Measurements from ENCODE around the gene RBP3.
A peak's percentile ranks its signal among the peaks of the same experiment; 100 is the strongest.
"Not testable (repeated sequence)": the region's sequence is repeated elsewhere in the genome, so short reads cannot be mapped to it uniquely, and the experiment has no call there.

RBP3 gene

DNA sequence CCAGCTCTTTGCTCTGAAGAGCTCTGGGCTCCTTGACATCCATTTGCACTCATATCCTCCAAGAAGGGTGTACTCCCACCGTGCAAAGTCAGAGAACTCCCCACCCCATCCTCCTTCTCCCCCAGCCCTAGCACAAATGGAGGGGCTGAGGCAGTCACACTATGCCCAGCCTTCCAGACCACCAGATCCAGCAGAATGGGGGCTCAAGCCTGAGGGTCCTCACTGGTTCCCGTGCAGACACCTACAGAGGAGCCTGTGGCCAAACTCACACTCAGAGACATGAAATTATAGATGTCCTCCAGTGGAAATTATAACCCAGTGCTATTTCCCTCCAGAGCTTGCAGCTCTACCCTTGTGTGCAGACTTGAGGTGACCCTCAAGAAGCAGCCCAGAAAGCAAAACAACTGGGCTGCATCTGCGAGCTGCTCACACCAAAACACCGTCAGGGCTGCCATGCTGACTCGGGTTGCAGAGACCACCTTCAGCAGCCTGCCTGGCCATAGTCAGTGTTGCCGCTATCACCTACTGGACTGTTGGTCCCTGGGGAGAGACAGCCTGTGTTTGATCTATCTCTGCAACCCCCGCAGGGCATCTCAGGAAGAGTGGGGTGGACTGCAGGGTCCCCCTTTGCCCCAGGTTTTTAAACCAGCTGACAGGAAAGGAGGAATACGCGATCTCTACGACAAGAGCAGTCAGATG lies 28.5 kb downstream of the RBP3 start:
- no peak for DNase-seq

DNA sequence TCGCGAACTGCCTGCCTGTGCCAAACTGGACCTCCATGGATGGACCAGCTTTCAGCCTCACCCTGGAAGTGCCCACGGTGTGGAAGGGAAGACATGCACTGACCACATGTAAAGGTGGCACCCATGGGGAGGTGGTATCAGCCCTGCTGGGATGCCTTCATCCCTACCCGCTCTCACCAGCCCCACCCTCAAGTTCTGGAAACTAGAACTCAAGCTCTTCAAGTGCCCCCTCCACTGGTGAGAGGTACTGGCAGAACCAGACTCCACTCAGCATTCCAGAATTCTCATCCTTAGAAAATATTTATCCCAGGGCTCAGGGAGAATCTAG lies 30.0 kb downstream of the RBP3 start:
- no peak for DNase-seq

GRCh38 chr10:47378606-47379444 lies 30.7 kb downstream of the RBP3 start:
- DNase-seq: no peak

GRCh38 chr10:47379445-47379785 lies 31.3 kb downstream of the RBP3 start:
- DNase-seq: no peak

DNA sequence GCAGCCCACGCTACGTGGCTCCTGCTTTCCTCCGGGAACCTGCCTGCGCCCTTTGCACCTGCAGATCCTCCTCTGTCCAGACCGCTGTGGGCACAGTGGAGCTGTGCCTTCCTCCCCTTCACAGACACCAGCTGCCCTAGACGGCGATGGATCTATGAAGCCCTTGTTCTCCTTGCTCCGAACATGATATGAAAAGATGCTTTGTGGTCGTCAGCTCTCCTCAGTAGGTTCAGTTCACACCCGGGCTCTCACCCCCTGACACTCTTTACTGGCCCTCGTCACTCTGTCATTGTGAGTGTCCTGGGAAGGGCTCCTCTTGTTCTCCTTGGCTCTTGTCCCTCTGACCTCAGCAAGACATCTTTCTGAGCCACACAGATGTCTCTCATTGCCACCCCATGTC lies 31.7 kb downstream of the RBP3 start:
- DNase-seq: no peak

- no peak for DNase-seq
Observed at GRCh38 chr10:47380341-47381102, 32.4 kb downstream of the RBP3 start.

GRCh38 chr10:47381103-47381395 lies 32.9 kb downstream of the RBP3 start:
- DNase-seq: no peak

- no peak for DNase-seq
Observed at GRCh38 chr10:47381427-47382379, 33.5 kb downstream of the RBP3 start.

GRCh38 chr10:47383261-47384147 lies 35.3 kb downstream of the RBP3 start:
- no peak for DNase-seq

- peak; percentile 78 for DNase-seq
Observed at GRCh38 chr10:47384148-47384921, 36.2 kb downstream of the RBP3 start, which contains the start of gene ZNF488. ZNF488 (minus strand) TSS chr10:47384293; CDS start chr10:47368829, 15,464 bp downstream.

- not testable (repeated sequence) for DNase-seq
Observed at GRCh38 chr10:47386104-47386503, 37.9 kb downstream of the RBP3 start.

DNA sequence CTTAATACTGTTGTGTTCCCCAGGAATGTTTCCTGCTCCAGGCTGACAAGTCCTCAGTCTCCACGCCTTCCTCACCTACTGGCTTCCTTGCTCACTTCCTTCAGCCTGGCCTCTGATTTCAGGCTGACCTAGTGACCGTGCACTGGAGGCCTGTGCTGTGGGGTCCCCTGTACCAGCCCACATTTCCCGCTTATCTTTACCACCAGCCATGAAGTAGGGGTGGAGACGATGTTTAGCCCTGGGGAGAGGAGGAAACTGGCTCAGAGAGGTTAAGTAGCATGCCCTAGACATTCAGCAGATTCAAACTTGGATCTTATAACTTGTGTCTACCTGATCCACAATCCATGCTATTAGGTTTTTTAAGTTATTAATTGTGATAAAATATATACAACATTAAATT lies 40.7 kb downstream of the RBP3 start:
- DNase-seq: no peak

DNA sequence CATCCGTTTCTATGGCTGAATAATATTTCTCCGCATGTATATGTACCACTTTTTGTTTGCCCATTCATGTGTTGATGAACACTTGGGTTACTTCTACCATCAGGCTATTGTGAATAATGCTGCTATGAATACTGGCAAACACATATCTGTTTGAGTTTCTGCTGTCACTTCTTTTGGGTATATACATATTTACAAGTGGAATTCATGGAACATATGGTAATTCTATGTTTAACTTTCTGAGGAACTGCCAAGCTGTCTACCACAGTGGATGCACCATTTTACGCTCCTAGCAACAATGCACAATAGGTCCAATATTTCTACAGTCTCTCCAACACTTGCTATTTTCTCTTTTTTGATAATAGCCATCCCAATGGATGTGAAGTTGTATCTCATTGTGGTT lies 41.5 kb downstream of the RBP3 start:
- no peak for DNase-seq

GRCh38 chr10:47396311-47396717 lies 48.2 kb downstream of the RBP3 start:
- DNase-seq: no peak

GRCh38 chr10:47397256-47397655 lies 49.1 kb downstream of the RBP3 start:
- no peak for DNase-seq

GRCh38 chr10:47400251-47400650 lies 52.1 kb downstream of the RBP3 start:
- no peak for DNase-seq

DNA sequence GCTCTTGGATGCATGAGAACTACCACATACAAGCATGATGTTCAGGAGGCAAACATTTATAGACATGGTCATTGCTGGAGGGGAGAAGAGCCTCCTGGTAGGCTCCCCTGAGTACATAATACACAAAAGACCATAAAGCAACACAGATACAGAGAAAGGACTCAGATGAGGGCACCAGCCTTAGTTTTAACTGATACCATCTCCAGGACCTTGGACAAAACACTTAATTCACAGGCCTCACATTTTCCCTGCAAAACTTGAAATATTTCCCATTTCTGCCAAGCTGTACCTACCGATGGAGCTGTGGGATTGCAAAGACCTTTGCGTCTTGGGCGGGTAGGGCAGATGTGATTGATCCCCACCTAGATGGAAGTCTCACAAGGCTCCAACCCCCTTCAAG lies 52.6 kb downstream of the RBP3 start:
- no peak for DNase-seq

GRCh38 chr10:47401210-47401609 lies 53.0 kb downstream of the RBP3 start:
- DNase-seq: no peak

DNA sequence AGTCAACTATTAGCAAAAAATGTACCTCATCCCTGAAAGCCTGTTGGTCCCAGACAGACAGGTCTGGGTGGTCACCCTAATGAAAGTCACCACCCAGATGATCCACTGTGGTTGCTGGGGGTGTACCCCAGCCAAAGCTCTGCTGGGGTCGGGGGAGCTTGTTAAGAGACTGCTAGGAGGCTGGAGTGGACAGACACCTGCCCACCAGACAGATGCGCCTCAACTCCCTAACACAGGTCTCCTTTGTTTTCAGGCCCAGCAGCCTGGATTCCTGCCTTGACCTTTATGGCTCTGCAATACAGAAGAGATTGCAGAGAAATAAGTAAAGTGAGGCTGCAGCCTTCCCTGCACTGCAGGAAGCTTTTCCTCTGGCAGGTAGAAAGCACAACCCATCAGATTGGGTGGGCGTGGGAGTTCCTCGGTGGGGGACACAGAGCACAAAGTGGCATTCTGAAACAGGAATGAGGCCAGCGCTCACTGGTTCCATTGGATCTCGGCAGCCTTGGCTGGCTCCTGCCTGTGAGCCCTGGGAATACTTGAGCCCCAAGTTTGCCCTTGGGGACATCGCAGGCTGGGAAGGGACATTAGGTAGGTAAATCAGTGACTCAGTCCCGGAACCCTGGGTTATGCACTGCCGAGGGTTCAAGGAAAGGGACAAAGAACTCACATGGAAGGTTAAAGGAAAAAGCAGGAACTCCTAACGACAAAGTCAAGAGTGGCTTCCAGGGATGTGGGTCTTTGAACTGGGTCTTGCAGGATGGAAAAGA lies 53.9 kb downstream of the RBP3 start:
- no peak for DNase-seq

DNA sequence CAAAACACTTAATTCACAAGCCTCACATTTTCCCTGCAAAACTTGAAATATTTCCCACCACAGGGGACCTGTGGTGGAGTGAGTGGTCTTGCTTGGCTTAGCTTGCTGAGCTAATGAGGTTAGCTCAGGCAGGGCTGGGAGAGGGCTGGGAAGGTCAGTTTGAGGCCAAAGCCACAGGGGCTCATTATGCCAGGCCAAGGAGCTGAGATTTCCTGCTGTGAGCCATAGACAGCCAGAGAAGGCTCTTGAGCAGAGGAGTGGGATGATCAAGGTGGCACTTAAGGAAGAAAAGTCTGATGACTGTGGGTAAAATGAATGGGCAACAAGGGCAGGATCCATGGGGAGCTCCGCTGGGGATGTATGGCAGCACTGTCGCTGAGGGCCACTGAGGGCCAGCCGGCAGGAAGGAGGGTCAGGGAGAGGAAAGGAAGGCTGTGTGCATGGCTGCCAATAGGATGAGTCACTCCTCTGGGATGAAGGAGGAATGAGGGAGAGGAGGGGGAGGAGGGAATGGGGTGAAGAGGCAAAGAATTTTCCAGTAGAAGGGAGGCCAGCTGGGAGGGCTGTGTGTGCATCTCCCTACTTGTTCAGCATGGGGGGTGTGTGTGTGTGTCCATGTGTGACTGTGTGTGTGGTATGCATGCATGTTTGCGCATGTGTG lies 54.6 kb downstream of the RBP3 start:
- DNase-seq: no peak
